ENCODE measurements around the gene MDK. TPM values are rescaled to one million over a fixed set of nuclear protein-coding genes. Genes with fewer than 3 reads are reported as not detected.

Gene MDK
- total RNA-seq, 2 donors from 2014 or later: 644 to 1,502 TPM

DNA sequence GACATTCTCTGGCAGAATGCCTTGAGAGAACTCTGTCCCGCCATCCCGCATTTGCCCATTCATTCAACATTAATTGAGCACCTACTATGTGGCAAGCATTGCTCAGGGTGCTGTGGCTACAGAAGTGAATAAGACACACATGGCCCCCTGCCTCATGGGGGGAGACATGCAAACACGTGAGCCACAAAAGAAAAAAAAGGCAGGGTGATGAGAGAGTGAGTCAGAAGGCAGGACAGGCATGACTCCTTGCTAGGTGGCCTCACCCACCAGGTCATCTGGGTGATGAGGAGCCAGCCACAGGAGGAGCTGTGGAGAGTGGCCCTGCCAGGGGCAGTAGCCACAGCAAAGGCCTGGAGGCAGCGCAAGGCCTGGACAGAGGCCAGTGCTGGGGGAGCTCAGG, 5.2 kb downstream of the MDK start:
- peaks cover 12% of the 10 kb centered on the region for H3K36me3 Mint-ChIP-seq (ENCODE audit: low read depth)

DNA sequence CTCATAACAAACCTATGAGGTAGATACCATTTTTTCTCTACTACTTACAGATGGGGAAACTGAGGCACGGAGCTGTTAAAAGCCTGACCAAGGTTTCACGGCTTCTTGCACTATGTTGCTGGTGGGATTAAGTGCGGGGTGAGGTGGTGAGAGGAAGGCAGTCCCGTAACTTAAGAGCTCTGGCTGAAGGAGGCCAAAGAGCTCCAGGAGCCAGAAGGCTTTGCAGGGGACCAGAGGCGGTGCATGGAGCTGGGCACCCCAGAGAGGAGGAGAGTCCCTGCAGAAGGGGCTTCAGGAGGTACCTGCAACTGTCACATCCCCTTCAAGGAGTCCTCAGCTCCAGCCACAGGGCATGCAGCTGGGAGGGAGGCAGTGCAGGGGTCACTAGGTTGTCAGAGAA, 6.0 kb downstream of the MDK start:
- Histone ChIP-seq H3K4me1 (ENCODE audit: control insufficient read depth, insufficient read depth, low read length) (peaks cover 21% of the 10 kb centered on the region), H3K4me3 (ENCODE audit: low read length) (no peak overlapping the region), H3K36me3 (ENCODE audit: control insufficient read depth, insufficient read depth, low read length) (peaks cover 12% of the 10 kb centered on the region), H3K9ac (ENCODE audit: extremely low read depth, low read length, poor library complexity, severe bottlenecking) (no peak overlapping the region), H3K9me3 (ENCODE audit: control insufficient read depth, low read length) (no peaks in the 10 kb centered on the region), H3K27ac (ENCODE audit: low read depth, low read length) (no peak overlapping the region), H3K27me3 (ENCODE audit: control insufficient read depth, insufficient read depth, low read length, poor library complexity, severe bottlenecking) (peaks cover 70% of the 10 kb centered on the region)
- H3K36me3 Mint-ChIP-seq (ENCODE audit: low read depth): peaks cover 12% of the 10 kb centered on the region
- no peaks in the 10 kb centered on the region for H3K9me3 Mint-ChIP-seq
- no peak overlapping the region for H3K4me3 Mint-ChIP-seq
- 80 to 85% methylated on average over 3 to 5 of the region's 5 CpGs for WGBS, 2 experiments (ENCODE audit: insufficient coverage in 1 of 2, insufficient read length in 1 of 2)
- no peak for DNase-seq
- peaks cover 16% of the 10 kb centered on the region for H3K4me1 Mint-ChIP-seq
- no peak overlapping the region for H3K27ac Mint-ChIP-seq
- TF ChIP-seq, protein P1, sequence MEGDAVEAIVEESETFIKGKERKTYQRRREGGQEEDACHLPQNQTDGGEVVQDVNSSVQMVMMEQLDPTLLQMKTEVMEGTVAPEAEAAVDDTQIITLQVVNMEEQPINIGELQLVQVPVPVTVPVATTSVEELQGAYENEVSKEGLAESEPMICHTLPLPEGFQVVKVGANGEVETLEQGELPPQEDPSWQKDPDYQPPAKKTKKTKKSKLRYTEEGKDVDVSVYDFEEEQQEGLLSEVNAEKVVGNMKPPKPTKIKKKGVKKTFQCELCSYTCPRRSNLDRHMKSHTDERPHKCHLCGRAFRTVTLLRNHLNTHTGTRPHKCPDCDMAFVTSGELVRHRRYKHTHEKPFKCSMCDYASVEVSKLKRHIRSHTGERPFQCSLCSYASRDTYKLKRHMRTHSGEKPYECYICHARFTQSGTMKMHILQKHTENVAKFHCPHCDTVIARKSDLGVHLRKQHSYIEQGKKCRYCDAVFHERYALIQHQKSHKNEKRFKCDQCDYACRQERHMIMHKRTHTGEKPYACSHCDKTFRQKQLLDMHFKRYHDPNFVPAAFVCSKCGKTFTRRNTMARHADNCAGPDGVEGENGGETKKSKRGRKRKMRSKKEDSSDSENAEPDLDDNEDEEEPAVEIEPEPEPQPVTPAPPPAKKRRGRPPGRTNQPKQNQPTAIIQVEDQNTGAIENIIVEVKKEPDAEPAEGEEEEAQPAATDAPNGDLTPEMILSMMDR (conservative IDR thresholded peaks at IDR 0.05): no peak
- peaks cover 76% of the 10 kb centered on the region for H3K27me3 Mint-ChIP-seq (ENCODE audit: insufficient read depth)

More for the DNA sequence above, 5.2 kb downstream of the MDK start:
- Mint-ChIP-seq H3K27me3 (ENCODE audit: insufficient read depth) (peaks cover 76% of the 10 kb centered on the region), H3K4me3 (no peak overlapping the region), H3K27ac (no peak overlapping the region), H3K9me3 (no peaks in the 10 kb centered on the region), H3K4me1 (peaks cover 16% of the 10 kb centered on the region)
- 95 to 98% methylated on average over 3 to 4 of the region's 4 CpGs for WGBS, 2 experiments (ENCODE audit: insufficient coverage in 1 of 2, insufficient read length in 1 of 2)
- Histone ChIP-seq H3K9me3 (ENCODE audit: control insufficient read depth, low read length) (no peaks in the 10 kb centered on the region), H3K27ac (ENCODE audit: low read depth, low read length) (no peak overlapping the region), H3K4me1 (ENCODE audit: control insufficient read depth, insufficient read depth, low read length) (peaks cover 21% of the 10 kb centered on the region), H3K4me3 (ENCODE audit: low read length) (no peak overlapping the region), H3K27me3 (ENCODE audit: control insufficient read depth, insufficient read depth, low read length, poor library complexity, severe bottlenecking) (peaks cover 70% of the 10 kb centered on the region), H3K9ac (ENCODE audit: extremely low read depth, low read length, poor library complexity, severe bottlenecking) (no peak overlapping the region), H3K36me3 (ENCODE audit: control insufficient read depth, insufficient read depth, low read length) (peaks cover 12% of the 10 kb centered on the region)
- TF ChIP-seq, protein P1 (conservative IDR thresholded peaks at IDR 0.05): no peak
- DNase-seq: no peak

DNA sequence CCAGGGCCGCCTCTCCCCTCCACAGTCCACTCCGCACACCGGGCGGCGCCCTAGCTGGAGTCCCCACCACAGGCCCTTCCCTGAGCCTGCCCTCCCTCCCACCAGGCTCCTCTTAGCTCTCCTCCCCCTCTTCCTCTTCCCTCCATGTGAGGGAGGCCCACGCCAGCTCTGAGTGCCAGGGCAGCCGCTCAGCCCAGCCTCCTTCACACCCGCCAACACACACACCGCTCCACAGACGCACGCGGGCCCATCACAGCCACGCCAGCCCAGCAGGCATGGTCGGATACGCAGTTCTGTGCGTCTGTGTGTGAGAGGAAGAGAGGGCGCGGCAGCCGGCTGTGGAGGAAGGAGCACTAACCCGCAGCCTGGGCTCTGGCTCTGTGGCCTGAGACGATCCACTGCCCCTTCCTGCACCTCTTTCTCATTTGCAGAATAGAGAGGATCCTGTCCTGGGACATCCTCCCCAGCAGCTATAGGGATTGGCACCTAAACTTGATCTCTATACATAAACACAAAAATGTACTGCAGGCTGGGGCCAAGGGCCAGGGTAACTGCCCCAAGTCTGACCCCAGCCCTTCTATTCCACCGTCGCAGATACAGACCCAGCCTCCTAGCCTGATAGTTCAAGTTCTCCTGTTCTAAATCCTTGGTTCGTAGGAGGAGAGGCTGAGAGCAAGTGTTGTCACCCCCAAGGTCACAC, 6.6 kb downstream of the MDK start:
- TF ChIP-seq, protein P1 (conservative IDR thresholded peaks at IDR 0.05): no peak
- Histone ChIP-seq H3K36me3 (ENCODE audit: control insufficient read depth, insufficient read depth, low read length) (peaks cover 8% of the 10 kb centered on the region), H3K9me3 (ENCODE audit: control insufficient read depth, low read length) (no peaks in the 10 kb centered on the region), H3K27me3 (ENCODE audit: control insufficient read depth, insufficient read depth, low read length, poor library complexity, severe bottlenecking) (peaks cover 70% of the 10 kb centered on the region), H3K9ac (ENCODE audit: extremely low read depth, low read length, poor library complexity, severe bottlenecking) (no peak overlapping the region), H3K4me1 (ENCODE audit: control insufficient read depth, insufficient read depth, low read length) (peaks cover 18% of the 10 kb centered on the region), H3K4me3 (ENCODE audit: low read length) (no peak overlapping the region), H3K27ac (ENCODE audit: low read depth, low read length) (no peak overlapping the region)
- Mint-ChIP-seq H3K27me3 (ENCODE audit: insufficient read depth) (peaks cover 81% of the 10 kb centered on the region), H3K4me3 (peak overlapping the region; percentile 36), H3K27ac (no peak overlapping the region), H3K9me3 (no peaks in the 10 kb centered on the region), H3K4me1 (peaks cover 21% of the 10 kb centered on the region), H3K36me3 (ENCODE audit: low read depth) (peaks cover 11% of the 10 kb centered on the region)
- no peak for DNase-seq
- WGBS, 2 experiments (ENCODE audit: insufficient coverage in 1 of 2, insufficient read length in 1 of 2): 24 to 47% methylated on average over 5 to 22 of the region's 24 CpGs

Data from endodermal cell (in vitro differentiated cells).